AG04450 (cell line): ENCODE measurements around the gene CAMSAP1. TPM values are rescaled to one million over a fixed set of nuclear protein-coding genes. Genes with fewer than 3 reads are reported as not detected.
A peak's percentile ranks its signal among the peaks of the same experiment; 100 is the strongest.

Source experiments
- CTCF ChIA-PET: fragments of 300-600, 350-600 bp; formaldehyde crosslinking; extraction: SDS; loops from one replicate; lab custom pipeline; 2022; ENCODE audit warnings: antibody characterized with exemption, inconsistent platforms; lab: Charles Lee
- POLR2A ChIA-PET: fragments of 350-600 bp; formaldehyde crosslinking; extraction: SDS; loops from one replicate; lab custom pipeline; 2021; ENCODE audit warnings: antibody characterized with exemption, inconsistent platforms; lab: Yijun Ruan, JAX
- DNase-seq: peaks from one replicate; pipeline ENCODE4 v3.0.0-alpha.2; 2011; ENCODE audit warnings: low read depth, low spot score
- H3K27ac ChIP-seq: one replicate; pipeline ENCODE4 v1.5.1; 2012; ENCODE audit warnings: low read depth, low read length, control low read depth
- H3K27me3 ChIP-seq: one replicate; pipeline ENCODE4 v1.6.0; 2012; ENCODE audit warnings: low read length; ENCODE audit not compliant: control insufficient read depth, insufficient read depth
- H3K4me3 ChIP-seq: 2 replicates; pipeline ENCODE4 v1.5.1; 2011; ENCODE audit warnings: mild to moderate bottlenecking, low read depth, low read length, control low read depth
- H3K9me3 ChIP-seq: 2 replicates; pipeline ENCODE4 v1.5.1; 2012; ENCODE audit warnings: low read length; ENCODE audit not compliant: control insufficient read depth, insufficient read depth
- CTCF ChIP-seq: IDR thresholded peaks from 2 replicates; pipeline ENCODE4 v1.5.1; 2011; ENCODE audit warnings: low read depth, low read length, control low read depth, inconsistent platforms
- polyA plus RNA-seq: library from polyadenylated mRNA; depleted of rRNA; stranded (reverse); fragments of >200 nt; gene quantifications from 2 replicates; pipeline ENCODE4 v1.2.3, GENCODE V29; 2011

Gene CAMSAP1
- polyA plus RNA-seq, 1 experiment = 7.8 TPM

- Histone ChIP-seq H3K27ac (no peak overlapping the region), H3K27me3 (no peaks in the 10 kb centered on the region), H3K4me3 (no peak overlapping the region), H3K9me3 (no peaks in the 10 kb centered on the region)
- no peak for TF ChIP-seq CTCF
- DNase-seq = no peak
- ChIA-PET CTCF (no interaction called here), POLR2A (no interaction called here)
Measured at GRCh38 chr9:135869909-135870308, 37.4 kb downstream of the CAMSAP1 start.

GRCh38 chr9:135865531-135865930, 41.8 kb downstream of the CAMSAP1 start:
- Histone ChIP-seq H3K9me3 (no peaks in the 10 kb centered on the region), H3K4me3 (no peak overlapping the region), H3K27ac (no peak overlapping the region), H3K27me3 (no peaks in the 10 kb centered on the region)
- TF ChIP-seq CTCF = no peak
- DNase-seq = no peak
- ChIA-PET CTCF (interaction anchor here (1.0 to 2.4 kb wide), 3 partner anchors 8 to 24 kb away, joined by 3 to 8 read pairs (median 3); no protein-coding TSS in a partner anchor), POLR2A (interaction anchor here (0.8 kb wide), 1 partner anchor 42 kb away, joined by 3 read pairs; the partner anchor contains the start of gene CAMSAP1)

DNA sequence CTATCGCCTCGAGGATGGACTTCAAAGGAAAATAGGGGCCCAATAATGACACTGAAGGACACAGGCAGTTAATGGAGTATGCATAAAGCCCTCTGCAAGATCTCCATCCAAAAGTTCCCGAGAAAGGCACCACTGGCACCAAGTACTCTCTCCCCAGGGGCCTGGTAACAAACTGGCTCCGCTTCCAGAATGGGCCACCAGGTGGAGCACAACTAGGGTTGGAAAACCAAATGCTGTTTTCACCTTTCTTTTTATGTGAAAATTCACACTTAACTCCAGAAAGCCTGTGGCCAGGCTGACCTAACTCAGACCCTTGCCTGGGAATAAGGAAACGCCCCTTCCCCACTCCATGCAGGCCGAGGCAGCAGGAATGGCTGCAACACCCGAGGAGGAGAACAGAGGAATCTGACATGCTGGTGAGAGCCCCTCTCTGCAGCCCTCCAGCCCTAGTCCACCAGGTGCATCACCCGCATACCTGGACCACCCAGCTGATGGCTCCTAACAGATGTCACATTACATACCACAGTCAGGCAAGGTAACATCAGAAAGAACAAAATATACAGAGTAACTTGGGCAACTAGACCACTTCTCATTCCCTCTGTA, 42.8 kb downstream of the CAMSAP1 start:
- no peak overlapping the region for H3K4me3 ChIP-seq
- POLR2A ChIA-PET = no interaction called here
- CTCF ChIA-PET = interaction anchor here (0.5 to 2.4 kb wide), 11 partner anchors 9 to 259 kb away, joined by 3 to 9 read pairs (median 5); no protein-coding TSS in a partner anchor
- DNase-seq = no peak
- H3K27me3 ChIP-seq = no peaks in the 10 kb centered on the region
- peak; percentile 88 for TF ChIP-seq CTCF
- H3K27ac ChIP-seq = no peak overlapping the region
- no peaks in the 10 kb centered on the region for H3K9me3 ChIP-seq

DNA sequence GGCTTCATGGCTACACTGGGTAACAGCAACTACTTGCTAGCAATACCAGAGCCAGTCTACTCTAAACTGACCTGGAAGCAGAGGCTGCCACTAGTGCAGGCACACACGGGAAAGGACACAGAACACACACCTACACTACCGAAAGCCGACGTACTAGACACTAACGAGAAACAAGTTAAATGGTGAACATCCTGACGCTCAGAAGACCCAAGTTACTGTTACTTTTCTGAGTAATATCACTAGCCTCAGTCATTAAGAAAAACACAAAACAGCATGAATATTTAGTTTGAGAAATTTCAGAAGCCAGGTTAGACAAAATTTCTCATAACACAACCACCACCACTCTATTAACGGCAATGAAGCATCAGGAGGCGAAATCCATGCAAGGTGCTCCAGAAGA, 44.5 kb downstream of the CAMSAP1 start:
- TF ChIP-seq CTCF = no peak
- CTCF ChIA-PET = interaction anchor here (0.8 to 1.5 kb wide), 2 partner anchors 12 to 28 kb away, joined by 3 to 9 read pairs; no protein-coding TSS in a partner anchor
- no peak overlapping the region for H3K4me3 ChIP-seq
- H3K27me3 ChIP-seq = no peaks in the 10 kb centered on the region
- H3K27ac ChIP-seq = no peak overlapping the region
- DNase-seq = no peak
- H3K9me3 ChIP-seq = no peaks in the 10 kb centered on the region
- POLR2A ChIA-PET = no interaction called here

GRCh38 chr9:135858491-135859185, 48.7 kb downstream of the CAMSAP1 start:
- ChIA-PET CTCF (interaction anchor here (0.7 kb wide), 1 partner anchor 9 kb away, joined by 3 read pairs; no protein-coding TSS in a partner anchor), POLR2A (no interaction called here)
- Histone ChIP-seq H3K4me3 (no peak overlapping the region), H3K9me3 (no peaks in the 10 kb centered on the region), H3K27me3 (no peaks in the 10 kb centered on the region), H3K27ac (no peak overlapping the region)
- TF ChIP-seq CTCF = no peak
- DNase-seq = no peak
